ENCODE results near the gene PHLDA1. TPM values are rescaled to one million over a fixed set of nuclear protein-coding genes. Genes with fewer than 3 reads are reported as not detected.

PHLDA1 gene
- total RNA-seq, 1 experiment from 2014 or later = 46.2 TPM

GRCh38 chr12:76007640-76008039 lies 23.9 kb downstream of the PHLDA1 start:
- intact Hi-C loops (cut with micrococcal nuclease; ENCODE audit: unreplicated experiment) = no loop called here

DNA sequence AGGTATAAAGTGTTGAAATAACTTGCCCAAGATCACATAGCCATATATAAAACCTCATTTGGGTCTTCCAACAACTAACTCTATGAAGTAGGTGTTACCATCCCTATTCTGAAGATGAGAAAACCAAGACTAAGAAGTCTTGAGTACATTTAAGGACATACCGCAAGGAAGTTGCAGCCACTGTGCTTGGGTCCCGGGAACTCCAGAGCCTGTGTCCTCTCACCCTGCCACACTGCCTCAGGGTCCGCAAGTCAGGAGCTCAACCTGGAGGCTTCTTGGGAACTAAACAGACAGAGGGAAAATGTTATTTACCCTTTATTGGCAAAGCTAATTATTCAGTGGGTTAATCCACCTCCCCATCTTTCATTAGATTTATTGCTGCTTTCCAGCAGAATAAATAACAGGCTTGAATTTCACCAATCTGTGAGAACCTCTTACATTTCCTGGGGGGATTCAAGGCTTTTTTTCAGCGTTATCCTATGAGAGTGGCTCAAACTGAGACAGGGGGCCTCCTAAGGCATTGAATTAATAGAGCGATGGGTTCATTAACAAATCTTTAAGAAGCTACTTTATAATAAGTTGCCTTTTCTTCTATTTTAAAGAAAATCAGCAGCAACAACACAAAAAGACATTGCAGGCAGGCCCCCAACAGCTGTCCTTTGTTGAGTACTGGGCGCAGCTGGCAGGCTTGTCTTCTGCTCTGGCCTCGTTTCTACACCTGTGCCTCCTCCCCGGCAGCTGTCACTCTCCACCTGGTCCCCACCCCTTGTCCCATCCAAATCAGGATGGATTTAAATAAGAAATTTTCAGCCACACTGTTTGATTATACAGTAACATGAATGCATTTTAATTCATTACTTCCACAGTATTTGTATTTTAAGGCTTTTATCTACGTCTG lies 25.3 kb downstream of the PHLDA1 start:
- BruUV-seq (replicated peaks) = no TSS peak
- POLR2A ChIA-PET = no interaction called here
- Histone ChIP-seq H3K4me1 (peaks cover 22% of the 10 kb centered on the region), H3K36me3 (ENCODE audit: control insufficient read depth, insufficient read depth, low read length) (no peaks in the 10 kb centered on the region), H3K27me3 (replicated peaks; ENCODE audit: control insufficient read depth, insufficient read depth, low read length) (no peaks in the 10 kb centered on the region), H3K4me3 (ENCODE audit: low read depth, low read length) (no peak overlapping the region), H3K9me3 (peaks cover 8% of the 10 kb centered on the region)
- CTCF ChIA-PET = no interaction called here
- peaks cover 11% of the 10 kb centered on the region for H3K9me3 Mint-ChIP-seq (ENCODE audit: unreplicated experiment)
- H3K4me3 Mint-ChIP-seq (ENCODE audit: unreplicated experiment) = no peak overlapping the region
- no peaks in the 10 kb centered on the region for H3K27me3 Mint-ChIP-seq (ENCODE audit: insufficient read depth, unreplicated experiment)
- H3K36me3 Mint-ChIP-seq (ENCODE audit: insufficient read depth, unreplicated experiment) = no peaks in the 10 kb centered on the region
- intact Hi-C loops (cut with micrococcal nuclease; ENCODE audit: unreplicated experiment) = no loop called here
- no peak for DNase-seq
- H3K4me1 Mint-ChIP-seq (ENCODE audit: low read depth, unreplicated experiment) = peaks cover 24% of the 10 kb centered on the region
- TF ChIP-seq CTCF (IDR thresholded peaks at IDR 0.05; ENCODE audit: insufficient read depth in 1 of 2, low read depth in 1 of 2, low read length in 1 of 2, severe bottlenecking in 1 of 2, unreplicated experiment in 1 of 2) = no peak
- no peak overlapping the region for H3K27ac Mint-ChIP-seq (ENCODE audit: unreplicated experiment)

More at GRCh38 chr12:76007640-76008039, 23.9 kb downstream of the PHLDA1 start:
- ChIA-PET CTCF (interaction anchor here (0.7 kb wide), 1 partner anchor 24 kb away, joined by 3 read pairs; no protein-coding TSS in a partner anchor), POLR2A (no interaction called here)
- Mint-ChIP-seq H3K4me3 (ENCODE audit: unreplicated experiment) (no peak overlapping the region), H3K27me3 (ENCODE audit: insufficient read depth, unreplicated experiment) (no peaks in the 10 kb centered on the region), H3K27ac (ENCODE audit: unreplicated experiment) (no peak overlapping the region), H3K36me3 (ENCODE audit: insufficient read depth, unreplicated experiment) (peaks cover 5% of the 10 kb centered on the region), H3K9me3 (ENCODE audit: unreplicated experiment) (peaks cover 11% of the 10 kb centered on the region), H3K4me1 (ENCODE audit: low read depth, unreplicated experiment) (peaks cover 38% of the 10 kb centered on the region)
- no peak for TF ChIP-seq CTCF (IDR thresholded peaks at IDR 0.05; ENCODE audit: insufficient read depth in 1 of 2, low read depth in 1 of 2, low read length in 1 of 2, severe bottlenecking in 1 of 2, unreplicated experiment in 1 of 2)
- H3K4me3 ChIP-seq (ENCODE audit: low read depth, low read length) = no peak overlapping the region
- no TSS peak for BruUV-seq (replicated peaks)
- peaks cover 8% of the 10 kb centered on the region for H3K9me3 ChIP-seq
- no peaks in the 10 kb centered on the region for H3K27me3 ChIP-seq (replicated peaks; ENCODE audit: control insufficient read depth, insufficient read depth, low read length)
- DNase-seq = no peak
- H3K4me1 ChIP-seq = peaks cover 30% of the 10 kb centered on the region
- no peaks in the 10 kb centered on the region for H3K36me3 ChIP-seq (ENCODE audit: control insufficient read depth, insufficient read depth, low read length)

GRCh38 chr12:76003355-76003638 lies 28.3 kb downstream of the PHLDA1 start:
- POLR2A ChIA-PET = no interaction called here

More at GRCh38 chr12:76003355-76003638, 28.3 kb downstream of the PHLDA1 start:
- no peaks in the 10 kb centered on the region for H3K36me3 ChIP-seq (ENCODE audit: control insufficient read depth, insufficient read depth, low read length)
- DNase-seq = no peak
- TF ChIP-seq CTCF (IDR thresholded peaks at IDR 0.05; ENCODE audit: insufficient read depth in 1 of 2, low read depth in 1 of 2, low read length in 1 of 2, severe bottlenecking in 1 of 2, unreplicated experiment in 1 of 2) = no peak
- H3K27me3 ChIP-seq (replicated peaks; ENCODE audit: control insufficient read depth, insufficient read depth, low read length) = no peaks in the 10 kb centered on the region
- BruUV-seq (replicated peaks) = no TSS peak
- intact Hi-C loops (cut with micrococcal nuclease; ENCODE audit: unreplicated experiment) = no loop called here
- peaks cover 10% of the 10 kb centered on the region for H3K4me1 ChIP-seq
- peaks cover 11% of the 10 kb centered on the region for H3K9me3 Mint-ChIP-seq (ENCODE audit: unreplicated experiment)
- H3K4me3 ChIP-seq (ENCODE audit: low read depth, low read length) = no peak overlapping the region
- H3K9me3 ChIP-seq = peaks cover 8% of the 10 kb centered on the region
- CTCF ChIA-PET = interaction anchor here (0.7 kb wide), 1 partner anchor 34 kb away, joined by 3 read pairs; no protein-coding TSS in a partner anchor
- no peak overlapping the region for H3K27ac Mint-ChIP-seq (ENCODE audit: unreplicated experiment)
- no peaks in the 10 kb centered on the region for H3K36me3 Mint-ChIP-seq (ENCODE audit: insufficient read depth, unreplicated experiment)
- H3K27me3 Mint-ChIP-seq (ENCODE audit: insufficient read depth, unreplicated experiment) = no peaks in the 10 kb centered on the region
- peaks cover 12% of the 10 kb centered on the region for H3K4me1 Mint-ChIP-seq (ENCODE audit: low read depth, unreplicated experiment)
- H3K4me3 Mint-ChIP-seq (ENCODE audit: unreplicated experiment) = no peak overlapping the region
